Astrocyte of the spinal cord (primary cell): ENCODE results near the gene CELA1.

Source experiments
- DNase-seq: peaks from one replicate; pipeline ENCODE4 v3.0.0; 2011; ENCODE audit warnings: low read depth, low spot score
- H3K4me3 ChIP-seq: 2 replicates; pipeline ENCODE4 v1.5.1; 2011; ENCODE audit warnings: low read depth, mild to moderate bottlenecking, low read length, moderate library complexity
- CTCF ChIP-seq: IDR thresholded peaks from 2 replicates; pipeline ENCODE4 v1.5.1; 2012; ENCODE audit warnings: low read depth, mild to moderate bottlenecking, low read length, inconsistent platforms
- in situ Hi-C: cut with HindIII; loops from 2 replicates; pipeline ENCODE4 v1.10.0; 2017; ENCODE audit warnings: low sequenced_read_pairs

CELA1 gene

GRCh38 chr12:51390891-51391282, 44.4 kb upstream of the CELA1 start:
- no peak for DNase-seq
- no peak for TF ChIP-seq CTCF
- H3K4me3 ChIP-seq, result peak overlapping the region; percentile 52
- in situ Hi-C loops, result no loop called here

- DNase-seq, result no peak
- no peak for TF ChIP-seq CTCF
- no peak overlapping the region for H3K4me3 ChIP-seq
- in situ Hi-C loops, result no loop called here
Measured at GRCh38 chr12:51390457-51390856, 44.0 kb upstream of the CELA1 start.

- TF ChIP-seq CTCF, result no peak
- in situ Hi-C loops, result no loop called here
- DNase-seq, result no peak
- H3K4me3 ChIP-seq, result no peak overlapping the region
Measured at GRCh38 chr12:51389302-51389999, 43.0 kb upstream of the CELA1 start.

GRCh38 chr12:51388846-51389245, 42.4 kb upstream of the CELA1 start:
- H3K4me3 ChIP-seq, result no peak overlapping the region
- in situ Hi-C loops, result no loop called here
- TF ChIP-seq CTCF, result no peak
- no peak for DNase-seq

- no peak for TF ChIP-seq CTCF
- H3K4me3 ChIP-seq, result no peak overlapping the region
- no peak for DNase-seq
- in situ Hi-C loops, result no loop called here
Measured at GRCh38 chr12:51388069-51388799, 41.8 kb upstream of the CELA1 start.

- no peak for DNase-seq
- TF ChIP-seq CTCF, result no peak
- in situ Hi-C loops, result no loop called here
- no peak overlapping the region for H3K4me3 ChIP-seq
Measured at GRCh38 chr12:51386351-51386750, 39.9 kb upstream of the CELA1 start.
